ENCODE measurements around the gene LCOR. TPM values are rescaled to one million over a fixed set of nuclear protein-coding genes. Genes with fewer than 3 reads are reported as not detected.

The LCOR gene
- total RNA-seq, 1 donor from 2014 or later, result 68.2 TPM

DNA sequence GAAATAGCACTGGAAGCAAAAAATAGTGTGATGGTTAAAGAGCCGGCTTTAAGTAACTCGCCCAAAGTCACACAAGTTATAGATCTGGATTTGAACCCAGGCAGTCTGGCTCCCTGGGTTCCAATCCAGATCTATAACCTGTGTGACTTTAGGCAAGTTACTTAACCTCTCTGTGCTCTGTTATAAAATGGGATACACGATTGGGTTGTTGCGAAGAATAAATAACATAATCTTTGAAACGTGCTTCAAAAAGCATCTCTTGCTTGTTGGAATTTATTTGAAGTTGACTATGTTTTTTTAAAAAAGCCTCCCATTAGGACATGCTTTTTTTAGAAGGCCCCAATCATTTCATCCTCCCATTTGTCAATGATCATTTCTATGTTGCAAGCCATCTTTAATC lies 3.5 kb upstream of the LCOR start:
- TF ChIP-seq, protein P1, sequence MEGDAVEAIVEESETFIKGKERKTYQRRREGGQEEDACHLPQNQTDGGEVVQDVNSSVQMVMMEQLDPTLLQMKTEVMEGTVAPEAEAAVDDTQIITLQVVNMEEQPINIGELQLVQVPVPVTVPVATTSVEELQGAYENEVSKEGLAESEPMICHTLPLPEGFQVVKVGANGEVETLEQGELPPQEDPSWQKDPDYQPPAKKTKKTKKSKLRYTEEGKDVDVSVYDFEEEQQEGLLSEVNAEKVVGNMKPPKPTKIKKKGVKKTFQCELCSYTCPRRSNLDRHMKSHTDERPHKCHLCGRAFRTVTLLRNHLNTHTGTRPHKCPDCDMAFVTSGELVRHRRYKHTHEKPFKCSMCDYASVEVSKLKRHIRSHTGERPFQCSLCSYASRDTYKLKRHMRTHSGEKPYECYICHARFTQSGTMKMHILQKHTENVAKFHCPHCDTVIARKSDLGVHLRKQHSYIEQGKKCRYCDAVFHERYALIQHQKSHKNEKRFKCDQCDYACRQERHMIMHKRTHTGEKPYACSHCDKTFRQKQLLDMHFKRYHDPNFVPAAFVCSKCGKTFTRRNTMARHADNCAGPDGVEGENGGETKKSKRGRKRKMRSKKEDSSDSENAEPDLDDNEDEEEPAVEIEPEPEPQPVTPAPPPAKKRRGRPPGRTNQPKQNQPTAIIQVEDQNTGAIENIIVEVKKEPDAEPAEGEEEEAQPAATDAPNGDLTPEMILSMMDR (IDR thresholded peaks at IDR 0.05; ENCODE audit: unreplicated experiment), result no peak
- H3K4me3 Mint-ChIP-seq, result no peak overlapping the region
- DNase-seq (ENCODE audit: low spot score in 2 of 2, unreplicated experiment in 2 of 2), result no peak
- no peaks in the 10 kb centered on the region for H3K9me3 Mint-ChIP-seq
- H3K4me1 Mint-ChIP-seq, result peaks cover 14% of the 10 kb centered on the region
- no peak overlapping the region for H3K27ac Mint-ChIP-seq
- H3K36me3 Mint-ChIP-seq, result no peaks in the 10 kb centered on the region
- no peaks in the 10 kb centered on the region for H3K27me3 Mint-ChIP-seq (ENCODE audit: low read depth)

DNA sequence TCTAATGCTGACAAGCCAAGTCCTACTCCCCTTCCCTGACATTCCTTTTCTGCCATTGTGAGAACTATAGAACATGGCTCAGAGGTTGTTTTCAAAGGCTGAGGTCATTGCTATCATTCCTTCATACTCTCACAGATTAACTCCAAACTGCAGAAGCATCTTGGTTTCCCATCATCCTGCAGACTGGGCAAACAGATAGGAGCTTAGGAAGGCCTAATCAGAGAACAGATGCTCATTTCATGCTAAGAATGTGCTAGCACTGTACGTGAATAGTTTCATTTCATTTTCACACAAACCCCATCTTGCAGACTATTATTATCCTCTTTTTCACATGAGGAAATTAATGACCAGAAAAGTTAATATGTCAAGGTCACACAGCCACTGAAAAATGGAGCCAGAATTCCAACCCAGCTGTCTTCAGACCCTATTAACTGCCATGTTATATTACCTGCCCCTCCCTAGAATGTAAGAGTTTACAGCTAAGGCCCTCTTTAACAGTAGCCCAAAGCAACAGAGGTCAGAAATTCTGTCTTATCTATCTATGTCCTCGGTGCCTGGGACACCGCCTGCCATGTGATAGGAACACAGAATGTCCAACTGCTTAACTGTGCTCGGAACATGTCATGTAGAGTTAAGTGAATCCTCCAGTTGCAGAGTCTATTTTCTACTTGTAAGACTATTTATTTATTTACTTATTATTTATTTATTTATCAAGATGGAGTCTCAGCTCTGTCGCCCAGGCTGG lies 2.9 kb upstream of the LCOR start:
- Mint-ChIP-seq H3K4me1 (peaks cover 20% of the 10 kb centered on the region), H3K9me3 (no peaks in the 10 kb centered on the region), H3K4me3 (no peak overlapping the region), H3K36me3 (no peaks in the 10 kb centered on the region), H3K27ac (no peak overlapping the region), H3K27me3 (ENCODE audit: low read depth) (no peaks in the 10 kb centered on the region)
- no peak for DNase-seq (ENCODE audit: low spot score in 2 of 2, unreplicated experiment in 2 of 2)
- TF ChIP-seq, protein P1 (IDR thresholded peaks at IDR 0.05; ENCODE audit: unreplicated experiment), result no peak

DNA sequence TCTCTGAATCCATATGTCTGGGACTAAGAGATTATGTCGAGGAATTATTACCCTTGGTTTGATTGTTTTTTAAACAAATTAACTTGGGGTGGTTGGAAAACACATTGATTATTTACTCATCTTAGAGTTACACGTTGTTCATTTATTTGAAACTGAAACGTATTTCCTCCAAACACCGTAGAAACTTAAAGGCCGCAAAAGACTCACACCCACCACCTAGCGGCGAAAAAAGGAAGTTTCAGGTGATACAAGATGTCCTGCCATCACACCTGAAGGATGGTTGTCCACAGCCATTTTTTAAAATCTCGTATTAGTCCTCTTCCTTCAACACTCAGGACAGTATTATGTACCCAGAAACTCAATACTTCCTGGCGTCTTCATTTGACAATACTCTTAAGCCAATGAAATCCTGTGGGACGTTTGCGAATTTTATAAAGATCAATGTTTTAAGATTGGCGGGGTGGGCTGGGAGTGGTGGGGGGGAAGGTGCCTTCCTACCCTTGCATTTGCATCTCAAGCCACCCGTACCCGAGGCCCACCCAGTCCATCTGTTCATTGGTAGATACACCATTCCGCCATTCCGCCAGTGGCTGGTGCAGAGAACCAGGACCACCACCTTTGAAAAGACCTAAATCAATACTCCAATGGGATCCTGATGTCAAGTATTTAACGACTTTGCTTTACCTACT lies 1.4 kb upstream of the LCOR start:
- no peaks in the 10 kb centered on the region for H3K27me3 Mint-ChIP-seq (ENCODE audit: low read depth)
- peak in 1 of 2 experiments; percentile 73 for DNase-seq (ENCODE audit: low spot score in 2 of 2, unreplicated experiment in 2 of 2)
- H3K4me3 Mint-ChIP-seq, result peak overlapping the region; percentile 56
- TF ChIP-seq, protein P1 (IDR thresholded peaks at IDR 0.05; ENCODE audit: unreplicated experiment), result peak; percentile 83
- peaks cover 31% of the 10 kb centered on the region for H3K4me1 Mint-ChIP-seq
- H3K9me3 Mint-ChIP-seq, result no peaks in the 10 kb centered on the region
- peak overlapping the region; percentile 90 for H3K27ac Mint-ChIP-seq
- H3K36me3 Mint-ChIP-seq, result no peaks in the 10 kb centered on the region

DNA sequence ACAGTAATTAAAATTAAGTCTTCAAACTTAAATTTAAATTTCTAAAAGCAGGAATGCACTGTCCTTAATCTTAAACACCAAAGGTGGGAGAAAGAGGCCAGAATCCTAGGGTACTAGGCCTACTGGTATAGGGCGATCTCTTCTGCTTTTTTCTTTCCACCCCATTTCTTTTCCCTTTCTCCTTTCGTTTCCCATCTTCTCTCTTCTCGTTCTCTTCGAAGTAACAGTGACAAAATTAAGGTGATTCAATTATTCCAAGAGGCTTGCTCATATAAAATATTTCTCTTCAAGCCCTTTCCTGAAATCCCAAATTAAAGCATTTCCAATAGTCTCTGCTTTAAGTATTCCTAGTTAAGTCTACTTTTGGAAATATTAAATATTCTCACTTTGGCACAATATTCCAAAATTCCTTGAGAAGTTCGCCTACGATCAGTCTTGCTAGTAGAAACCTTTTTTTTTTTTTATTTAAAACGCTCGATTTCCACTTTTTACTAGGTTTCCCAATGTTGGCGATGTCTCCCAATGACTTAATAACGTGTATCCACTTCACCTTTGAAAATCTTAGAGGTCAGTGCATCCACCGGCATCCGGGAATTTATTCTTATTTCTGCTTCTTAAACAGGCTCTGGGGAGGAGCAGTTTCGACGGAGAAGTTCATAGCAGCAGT lies 765 bp upstream of the LCOR start:
- Mint-ChIP-seq H3K27ac (peak overlapping the region; percentile 97), H3K4me1 (peaks cover 38% of the 10 kb centered on the region), H3K36me3 (no peaks in the 10 kb centered on the region), H3K4me3 (peak overlapping the region; percentile 83), H3K9me3 (no peaks in the 10 kb centered on the region), H3K27me3 (ENCODE audit: low read depth) (no peaks in the 10 kb centered on the region)
- TF ChIP-seq, protein P1 (IDR thresholded peaks at IDR 0.05; ENCODE audit: unreplicated experiment), result no peak
- DNase-seq (ENCODE audit: low spot score in 2 of 2, unreplicated experiment in 2 of 2), result no peak

DNA sequence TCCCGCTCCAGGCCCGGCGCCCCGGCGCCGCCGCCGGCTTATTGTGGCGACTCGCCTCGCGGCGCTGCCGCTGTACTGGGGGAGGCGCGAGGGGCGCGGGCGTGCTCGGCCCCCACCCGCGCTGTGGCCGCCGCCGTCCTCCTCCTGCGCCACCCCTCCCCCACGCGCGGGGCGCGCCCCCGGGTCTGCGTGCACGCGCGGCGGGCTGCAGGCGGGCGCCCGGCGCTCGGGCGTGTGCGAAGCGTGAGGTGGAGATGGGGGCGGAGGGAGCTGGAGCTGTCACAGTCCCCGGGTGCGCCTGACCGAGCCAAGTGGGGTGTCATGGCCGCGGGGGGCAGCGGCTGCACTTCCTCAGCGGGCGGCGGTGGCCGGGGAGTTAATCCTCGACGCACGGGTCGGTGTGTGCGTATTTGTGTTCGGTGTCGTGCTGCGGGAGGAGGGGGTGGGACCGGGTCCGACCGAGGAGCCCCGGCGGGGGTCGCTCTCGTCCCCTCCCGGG lies 672 bp downstream of the LCOR start:
- peak overlapping the region; percentile 83 for H3K4me3 Mint-ChIP-seq
- TF ChIP-seq, protein P1 (IDR thresholded peaks at IDR 0.05; ENCODE audit: unreplicated experiment), result no peak

More for the DNA sequence above, 672 bp downstream of the LCOR start:
- peaks cover 3% of the 10 kb centered on the region for H3K36me3 Mint-ChIP-seq
- peak; percentile 84 to 90 for DNase-seq (ENCODE audit: low spot score in 2 of 2, unreplicated experiment in 2 of 2)
- H3K27ac Mint-ChIP-seq, result no peak overlapping the region
- peaks cover 46% of the 10 kb centered on the region for H3K4me1 Mint-ChIP-seq
- no peaks in the 10 kb centered on the region for H3K9me3 Mint-ChIP-seq
- H3K27me3 Mint-ChIP-seq (ENCODE audit: low read depth), result no peaks in the 10 kb centered on the region
